HG03520 (cell line): Measurements from ENCODE around the gene GRID1.

Experiments used
- ATAC-seq: cut with Tn5 transposase; IDR thresholded peaks from one replicate; pipeline ENCODE4 v1.9.1; 2021; ENCODE audit warnings: mild to moderate bottlenecking, moderate library complexity; ENCODE audit not compliant: unreplicated experiment

Gene GRID1

GRCh38 chr10:85920311-85920710 lies 446.3 kb downstream of the GRID1 start:
- no peak for ATAC-seq

DNA sequence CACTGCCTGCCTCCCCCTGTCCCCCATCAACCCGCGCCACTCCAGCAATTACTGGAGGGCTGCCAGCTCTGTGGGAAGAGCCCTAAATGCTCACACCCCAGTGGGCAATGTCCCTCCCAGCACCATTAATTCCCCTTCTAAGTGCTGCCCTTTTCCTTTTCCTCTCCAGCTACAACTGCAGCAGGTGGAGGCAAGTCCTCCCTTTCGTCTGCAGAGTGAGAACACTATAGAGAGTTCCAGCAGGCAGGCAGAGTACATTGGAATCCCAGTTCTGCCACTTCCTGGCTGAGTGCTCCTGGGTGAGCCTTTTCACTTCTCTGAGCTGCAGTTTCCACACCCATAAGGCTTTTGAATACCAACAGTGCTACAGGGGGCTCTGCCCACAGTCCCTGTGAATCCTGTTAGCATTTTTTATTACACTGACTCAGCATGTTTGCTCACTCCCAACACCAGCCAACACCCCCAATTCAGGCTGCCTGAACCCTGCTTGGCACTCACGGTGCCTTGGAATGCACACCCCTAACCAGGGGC lies 447.0 kb downstream of the GRID1 start:
- ATAC-seq: no peak

GRCh38 chr10:85918371-85918770 lies 448.2 kb downstream of the GRID1 start:
- no peak for ATAC-seq

GRCh38 chr10:85917601-85918000 lies 449.0 kb downstream of the GRID1 start:
- ATAC-seq: no peak

DNA sequence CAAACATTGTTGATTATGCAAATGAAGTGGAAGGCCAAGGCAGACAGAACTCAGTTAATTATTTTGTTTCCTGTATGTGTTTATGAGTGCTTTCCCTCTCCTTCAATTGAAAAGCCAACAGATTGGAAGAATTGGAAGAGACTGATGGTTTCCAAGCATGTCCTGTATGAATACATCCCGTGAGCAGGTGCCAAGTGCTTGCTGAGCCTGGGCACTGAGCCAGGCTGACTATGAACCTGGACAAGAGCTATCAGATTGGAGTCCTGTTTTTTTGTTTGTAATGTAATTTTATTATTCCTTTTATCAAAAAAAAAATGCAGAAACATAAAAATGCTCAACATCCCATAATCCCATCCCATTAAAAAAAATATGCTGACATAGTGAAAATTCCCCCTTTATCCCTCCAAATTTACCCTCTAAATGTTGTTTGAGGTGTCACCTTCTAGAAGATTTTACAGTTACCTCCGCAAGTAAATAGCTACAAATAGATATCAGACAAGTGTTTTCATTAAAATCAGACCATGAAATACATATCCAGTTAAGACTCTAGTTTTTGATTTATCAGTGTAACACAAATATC lies 449.5 kb downstream of the GRID1 start:
- no peak for ATAC-seq

DNA sequence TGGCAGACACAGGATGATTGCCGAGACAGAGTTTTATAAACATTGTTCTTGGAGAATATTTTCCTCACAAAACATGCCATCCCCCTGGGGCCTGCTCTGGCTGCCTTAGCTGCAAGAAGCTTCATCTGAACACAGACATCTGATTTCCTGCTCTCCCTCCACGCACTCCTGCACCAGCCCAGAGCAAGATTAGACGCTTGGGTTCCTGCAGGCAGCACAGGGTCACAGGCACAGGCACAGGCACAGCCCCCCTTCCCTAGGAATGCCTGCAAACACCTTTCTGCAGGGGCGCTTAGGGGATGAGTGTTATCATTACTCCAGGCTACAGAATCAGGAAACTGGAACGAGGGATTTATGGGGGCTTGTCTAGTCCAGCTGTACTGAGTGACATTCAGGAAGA lies 450.3 kb downstream of the GRID1 start:
- ATAC-seq: no peak

DNA sequence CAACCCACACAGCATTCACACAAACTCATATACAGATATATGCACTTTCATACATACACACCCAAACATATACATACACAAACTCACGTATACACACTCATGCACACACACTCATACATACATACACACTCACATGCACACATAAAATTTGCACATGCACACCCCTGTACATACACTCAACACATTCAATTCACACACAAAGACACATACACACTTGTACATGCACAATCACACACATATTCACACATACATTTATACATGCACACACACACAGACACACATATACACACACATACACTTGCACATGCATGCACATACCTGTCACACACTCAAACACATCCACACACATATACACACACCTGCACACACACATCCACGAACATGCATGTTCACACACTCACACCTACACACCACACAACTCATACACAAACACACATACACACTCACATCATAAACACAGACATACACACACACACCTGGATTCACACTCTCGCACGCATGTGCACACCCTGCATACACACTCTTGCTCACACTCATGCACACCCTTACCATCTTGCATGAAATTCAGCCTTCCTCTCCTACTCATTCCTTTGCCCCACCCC lies 451.2 kb downstream of the GRID1 start:
- no peak for ATAC-seq

- ATAC-seq: no peak
Observed at GRCh38 chr10:85914720-85915119, 451.9 kb downstream of the GRID1 start.

GRCh38 chr10:85908462-85908861 lies 458.1 kb downstream of the GRID1 start:
- ATAC-seq: no peak

DNA sequence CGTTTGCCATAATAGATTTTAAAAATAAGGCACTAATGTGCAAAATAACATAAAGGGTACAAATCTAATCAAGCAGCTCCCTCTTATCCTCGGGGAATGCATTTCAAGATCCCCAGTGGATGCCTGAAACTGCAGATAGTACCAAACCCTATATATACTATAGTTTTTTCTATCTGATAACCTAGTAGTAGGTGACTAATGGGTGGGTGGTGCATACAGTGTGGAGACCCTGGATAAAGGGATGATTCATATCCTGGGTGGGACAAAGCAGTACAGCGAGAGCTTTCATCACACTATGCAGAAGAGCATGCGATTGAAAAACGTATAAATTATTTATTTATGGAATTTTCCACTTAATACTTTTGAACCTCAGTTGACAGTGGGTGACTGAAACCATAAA lies 464.5 kb downstream of the GRID1 start:
- no peak for ATAC-seq

GRCh38 chr10:85901599-85901998 lies 465.0 kb downstream of the GRID1 start:
- no peak for ATAC-seq

- no peak for ATAC-seq
Observed at GRCh38 chr10:85900487-85900886, 466.1 kb downstream of the GRID1 start.

- no peak for ATAC-seq
Observed at GRCh38 chr10:85900061-85900460, 466.5 kb downstream of the GRID1 start.

GRCh38 chr10:85891472-85891871 lies 475.1 kb downstream of the GRID1 start:
- no peak for ATAC-seq

DNA sequence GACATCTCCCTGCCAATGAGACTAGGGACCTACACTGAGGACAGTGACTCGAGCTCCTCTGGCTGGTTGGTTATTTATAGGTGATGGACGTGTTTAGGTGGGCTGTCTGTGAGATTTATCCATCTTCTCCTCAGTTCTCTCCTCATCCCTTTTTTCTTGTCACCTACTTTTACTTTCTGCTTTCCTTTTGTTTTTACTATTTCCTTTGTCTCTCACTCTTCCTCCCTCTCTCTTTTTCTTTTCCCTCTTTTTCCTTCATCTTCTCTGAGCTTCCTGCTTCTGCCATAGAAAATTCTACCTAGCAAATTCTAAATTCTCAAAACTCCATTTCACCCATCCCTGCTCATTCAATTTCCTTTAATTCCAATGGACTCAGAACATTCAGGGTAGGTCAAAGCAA lies 478.0 kb downstream of the GRID1 start:
- ATAC-seq: no peak

DNA sequence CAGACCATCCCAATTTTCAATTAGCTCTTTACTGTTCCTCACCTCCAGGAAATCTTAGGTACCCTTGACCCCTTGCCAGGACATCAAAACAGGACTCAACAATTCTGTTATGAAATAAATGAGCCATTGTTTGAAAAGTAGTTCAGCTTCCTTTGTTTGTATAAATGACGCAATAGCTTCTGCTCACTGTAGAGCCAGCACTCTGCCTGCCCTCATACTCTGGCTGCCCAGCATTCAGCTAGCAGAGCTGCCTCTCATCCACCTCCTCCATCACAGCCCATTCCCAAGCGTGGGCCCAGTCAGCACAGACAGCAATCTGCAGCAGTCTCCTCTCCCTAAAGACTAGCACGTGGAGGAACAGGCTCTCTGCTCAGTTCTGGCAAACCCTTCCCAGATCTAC lies 478.6 kb downstream of the GRID1 start:
- no peak for ATAC-seq

- ATAC-seq: no peak
Observed at GRCh38 chr10:85874208-85874607, 492.4 kb downstream of the GRID1 start.

- ATAC-seq: no peak
Observed at GRCh38 chr10:85873063-85873462, 493.5 kb downstream of the GRID1 start.

- ATAC-seq: no peak
Observed at GRCh38 chr10:85868627-85869499, 497.7 kb downstream of the GRID1 start.

GRCh38 chr10:85864868-85865526 lies 501.6 kb downstream of the GRID1 start:
- ATAC-seq: no peak

- no peak for ATAC-seq
Observed at GRCh38 chr10:85864173-85864549, 502.4 kb downstream of the GRID1 start.
